Measurements from ENCODE around the gene MMP21.

GRCh38 chr10:125785791-125786190 is 10.2 kb upstream of the MMP21 start:
- TF ChIP-seq DNMT1 (CRISPR knock-in tag; IDR thresholded peaks at IDR 0.05), result no peak
- no peak for TF ChIP-seq KDM6A (CRISPR knock-in tag; IDR thresholded peaks at IDR 0.05; ENCODE audit: low read depth)
